ENCODE data around the gene CGNL1.

- TF ChIP-seq CTCF (conservative IDR thresholded peaks at IDR 0.05), result no peak
- no peak for TF ChIP-seq ZFX (IDR thresholded peaks at IDR 0.05)
These were observed 186.0 kb downstream of the CGNL1 start for GRCh38 chr15:57562196-57562769.

All from C4-2B (cell line).